Heart right ventricle (tissue), 16 donors: ENCODE results near the gene ZSCAN4. TPM values are rescaled to one million over a fixed set of nuclear protein-coding genes. Genes with fewer than 3 reads are reported as not detected.

Experiments used
- ATAC-seq, 8 donors: fragments of 200-7000 bp; cut with Tn5 transposase; one replicate each; pipeline ENCODE4 v1.9.1; 2020; ENCODE audit warnings: mild to moderate bottlenecking in 8 of 8, moderate library complexity in 8 of 8, moderate number of reproducible peaks in 1 of 8
- DNase-seq, 2 donors: peaks; one replicate each; pipeline ENCODE4 v3.0.0-alpha.2; 2020
- H3K27ac ChIP-seq, 10 donors: fragments of 200-600 bp; sonication (generic) in 2 of 10; one replicate each; pipeline versions ENCODE4 v1.5.0 to v1.8.0; 2020 to 2022; ENCODE audit warnings: mild to moderate bottlenecking in 3 of 10
- H3K27me3 ChIP-seq, 7 donors: fragments of 200-600 bp; one replicate each; pipeline ENCODE4 v1.8.0; 2021 to 2022; ENCODE audit warnings: mild to moderate bottlenecking in 2 of 7
- H3K36me3 ChIP-seq, 9 donors: fragments of 200-600 bp; sonication (generic) in 1 of 9; one replicate each; pipeline versions ENCODE4 v1.5.0 to v1.8.0; 2020 to 2022; ENCODE audit warnings: mild to moderate bottlenecking in 2 of 9
- H3K4me1 ChIP-seq, 9 donors: fragments of 200-600 bp; sonication (generic) in 1 of 9; one replicate each; pipeline versions ENCODE4 v1.5.0 to v1.8.0; 2020 to 2022; ENCODE audit warnings: mild to moderate bottlenecking in 4 of 9
- H3K4me3 ChIP-seq, 10 donors: fragments of 200-600 bp; sonication (generic) in 2 of 10; one replicate each; pipeline versions ENCODE4 v1.5.0 to v1.8.0; 2020 to 2022; ENCODE audit warnings: mild to moderate bottlenecking in 7 of 10, moderate library complexity in 2 of 10
- H3K9me3 ChIP-seq, 11 donors: fragments of 200-600 bp in 10 of 11; sonication (generic) in 2 of 11; one replicate each; pipeline versions ENCODE4 v1.5.0 to v1.8.0; 2013 to 2022; ENCODE audit warnings: mild to moderate bottlenecking in 2 of 11, control low read depth in 1 of 11, moderate library complexity in 1 of 11
- CTCF ChIP-seq, 9 donors: fragments of 200-600 bp; sonication (generic) in 2 of 9; IDR thresholded peaks; one replicate each; pipeline versions ENCODE4 v1.5.0 to v1.8.0; 2021 to 2022; ENCODE audit warnings: antibody characterized with exemption in 9 of 9, mild to moderate bottlenecking in 5 of 9, moderate library complexity in 1 of 9
- WGBS, 2 donors: extraction: QIAGEN DNeasy Blood & Tissue Kit; methylation state at CpG; one replicate each; pipeline ENCODE4 v1.1.7; 2013; ENCODE audit warnings: inconsistent platforms in 1 of 2; 5-methylcytosine and 5-hydroxymethylcytosine counted together
- intact Hi-C, 10 donors: fragments of 100-400 bp; cut with DNase I; formaldehyde crosslinking; loops; one replicate each; pipeline versions ENCODE4 v1.11.1 to v1.14.2; 2022
- polyA plus RNA-seq, 2 donors: library from polyadenylated mRNA; stranded (reverse); fragments of 200-250 nt; gene quantifications; one replicate each; pipeline ENCODE4 v1.2.3, GENCODE V29; 2013
- total RNA-seq, 10 donors: library from RNA; stranded (reverse); fragmentation: NEBNext Ultra II Directional in 3 of 10; extraction: Animal tissue kit (Norgen Biotek cat#: 25700) in 3 of 10; gene quantifications; one replicate each; pipeline versions ENCODE4 v1.2.1 to v1.2.4, GENCODE V29; 2021 to 2023
- donor health status: Arrhythmogenic right ventricular cardiomyopathy.
- donor health status: ischemic (EF 13 %, LVEDD 7.1; RV severe dilation, severe dysfunction).
- donor health status: healthy with polysubstance abuse.
- donor health status: DM: no; HTN: yes; CAD: no.
- donor health status: DM: no; HTN: no; CAD: no.
- donor health status: ischemic (EF 25% LVEDD 6.9; RV normal size, moderate dysfunction).
- donor health status: ischemic (EF 25% LVEDD 5.7; RV mildly dilated, moderate dysfunction).
- donor health status: healthy.
- donor health status: DM: yes; HTN: yes; CAD: no.
- donor health status: Ischemic cardiomyopathy.
- donor health status: ischemic (EF 35%, LVEDD 5.7; RV mildly dilated, moderate dysfunction).
- donor health status: nonischemic (EF 11% LVEDD 7.7; RV severe dilation, severe dysfunction).
- donor health status: DM: yes; HTN: yes; CAD: no.
- donor health status: PGD.
- donor health status: ischemic (EF 29% LVEDD 5.4; RV normal size, mild dysfunction).
- donor health status: nonischemic (EF 23%, LVEDD 6.1; RV moderate dilation, normal function).

The ZSCAN4 gene
- total and polyA plus RNA-seq, 12 donors = 0.03 to 0.57 (median 0.19) TPM; not detected in 5

DNA sequence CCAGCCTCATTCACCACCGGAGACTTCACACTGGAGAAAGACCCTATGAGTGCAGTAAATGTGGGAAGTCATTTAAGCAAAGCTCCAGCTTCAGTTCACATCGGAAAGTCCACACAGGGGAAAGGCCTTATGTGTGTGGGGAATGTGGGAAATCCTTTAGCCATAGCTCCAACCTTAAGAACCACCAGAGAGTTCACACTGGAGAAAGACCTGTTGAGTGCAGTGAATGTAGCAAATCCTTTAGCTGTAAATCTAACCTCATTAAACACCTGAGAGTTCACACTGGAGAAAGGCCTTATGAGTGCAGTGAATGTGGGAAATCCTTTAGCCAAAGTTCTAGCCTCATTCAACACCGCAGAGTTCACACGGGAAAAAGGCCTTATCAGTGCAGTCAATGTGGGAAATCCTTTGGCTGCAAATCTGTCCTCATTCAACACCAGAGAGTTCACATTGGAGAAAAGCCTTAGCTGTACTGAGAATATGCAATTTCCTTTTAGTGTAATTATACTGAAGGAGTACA lies 27.0 kb upstream of the ZSCAN4 start:
- intact Hi-C loops = loop anchor here in 1 of 10 donors (5.0 kb wide), 1 partner anchor 36 kb away; no protein-coding TSS in a partner anchor
- ATAC-seq = no peak
- H3K36me3 ChIP-seq = peaks cover 8 to 79% (median 63%) of the 10 kb centered on the region in 9 donors

GRCh38 chr19:57642396-57643046 lies 26.2 kb upstream of the ZSCAN4 start:
- Histone ChIP-seq H3K27ac (no peak overlapping the region), H3K4me1 (peaks cover 0 to 13% (median 0%) of the 10 kb centered on the region in 9 donors), H3K36me3 (peaks cover 8 to 72% (median 56%) of the 10 kb centered on the region in 9 donors), H3K27me3 (no peaks in the 10 kb centered on the region), H3K9me3 (peaks cover 0 to 90% (median 45%) of the 10 kb centered on the region in 11 donors), H3K4me3 (no peak overlapping the region)
- ATAC-seq (no peak), DNase-seq (no peak)
- WGBS, 2 donors = 73% methylated on average over 4 of the region's 4 CpGs
- intact Hi-C loops = loop anchor here in 1 of 10 donors (5.0 kb wide), 1 partner anchor 35 kb away; no protein-coding TSS in a partner anchor
- no peak for TF ChIP-seq CTCF (IDR thresholded peaks at IDR 0.05)

More for the DNA sequence above, 27.0 kb upstream of the ZSCAN4 start:
- no peak overlapping the region for H3K27ac ChIP-seq
- peaks cover 0 to 97% (median 53%) of the 10 kb centered on the region in 11 donors for H3K9me3 ChIP-seq
- no peaks in the 10 kb centered on the region for H3K27me3 ChIP-seq
- DNase-seq = no peak
- WGBS, 2 donors = 93 to 96% methylated on average over 4 of the region's 4 CpGs
- no peak for TF ChIP-seq CTCF (IDR thresholded peaks at IDR 0.05)
- no peak overlapping the region for H3K4me3 ChIP-seq
- peaks cover 0 to 13% (median 0%) of the 10 kb centered on the region in 9 donors for H3K4me1 ChIP-seq

GRCh38 chr19:57643734-57644133 lies 25.0 kb upstream of the ZSCAN4 start:
- H3K36me3 ChIP-seq = peaks cover 8 to 59% (median 44%) of the 10 kb centered on the region in 9 donors
- H3K27me3 ChIP-seq = no peaks in the 10 kb centered on the region
- intact Hi-C loops = loop anchor here in 1 of 10 donors (5.0 kb wide), 1 partner anchor 34 kb away; no protein-coding TSS in a partner anchor
- no peak for ATAC-seq
- peaks cover 0 to 13% (median 0%) of the 10 kb centered on the region in 9 donors for H3K4me1 ChIP-seq
- H3K27ac ChIP-seq = no peak overlapping the region
- TF ChIP-seq CTCF (IDR thresholded peaks at IDR 0.05) = no peak
- no peak for DNase-seq
- H3K4me3 ChIP-seq = no peak overlapping the region
- peaks cover 0 to 89% (median 33%) of the 10 kb centered on the region in 11 donors for H3K9me3 ChIP-seq

GRCh38 chr19:57648331-57649003 lies 20.3 kb upstream of the ZSCAN4 start:
- Histone ChIP-seq H3K4me1 (peaks cover 0 to 15% (median 0%) of the 10 kb centered on the region in 9 donors), H3K9me3 (peaks cover 0 to 52% (median 4%) of the 10 kb centered on the region in 11 donors), H3K4me3 (no peak overlapping the region), H3K27me3 (no peaks in the 10 kb centered on the region), H3K27ac (no peak overlapping the region), H3K36me3 (peaks cover 0 to 12% (median 0%) of the 10 kb centered on the region in 9 donors)
- TF ChIP-seq CTCF (IDR thresholded peaks at IDR 0.05) = no peak
- intact Hi-C loops = no loop called here
- DNase-seq (no peak), ATAC-seq (no peak)
- 59 to 62% methylated on average over 6 of the region's 6 CpGs for WGBS, 2 donors
